ENCODE data around the gene KPNB1. TPM values are rescaled to one million over a fixed set of nuclear protein-coding genes. Genes with fewer than 3 reads are reported as not detected.

Gene KPNB1
- 210 TPM for total RNA-seq
- long read RNA-seq, full-length matches to known transcripts, result 55 of 93 reads
- long read RNA-seq, partial matches to known transcripts, result 22 of 93 reads
- long read RNA-seq, other reads (novel, unspliced or antisense), result 16 of 93 reads

- DNase-seq, result peak; percentile 100
- H3K27ac ChIP-seq, result peak within 1 kb of the TSS; percentile 87
- peak; percentile 92 to 96 for ATAC-seq
- H3K27me3 ChIP-seq (ENCODE audit: low read depth), result no peaks in the 10 kb centered on the region
- peaks cover 30% of the 10 kb centered on the region for H3K36me3 ChIP-seq
- no peaks in the 10 kb centered on the region for H3K9me3 ChIP-seq
- H3K4me1 ChIP-seq, result peaks cover 41% of the 10 kb centered on the region
- H3K4me3 ChIP-seq, result peak within 1 kb of the TSS; percentile 93
- TF ChIP-seq CTCF (IDR thresholded peaks at IDR 0.05), result no peak
- intact Hi-C loops (cut with DNase I), result no loop called here
Measured at GRCh38 chr17:47649153-47649971, at the start of gene KPNB1. TSS of gene KPNB1 (plus strand) at chr17:47649919. CDS start at chr17:47650245, 326 bp downstream.

GRCh38 chr17:47603830-47604597 is 45.7 kb upstream of the KPNB1 start:
- Histone ChIP-seq H3K27ac (no peak overlapping the region), H3K9me3 (no peaks in the 10 kb centered on the region), H3K36me3 (peaks cover 95% of the 10 kb centered on the region), H3K4me3 (no peak overlapping the region), H3K4me1 (no peaks in the 10 kb centered on the region), H3K27me3 (ENCODE audit: low read depth) (no peaks in the 10 kb centered on the region)
- intact Hi-C loops (cut with DNase I), result no loop called here
- no peak for DNase-seq
- no peak for TF ChIP-seq CTCF (IDR thresholded peaks at IDR 0.05)
- no peak for ATAC-seq

DNA sequence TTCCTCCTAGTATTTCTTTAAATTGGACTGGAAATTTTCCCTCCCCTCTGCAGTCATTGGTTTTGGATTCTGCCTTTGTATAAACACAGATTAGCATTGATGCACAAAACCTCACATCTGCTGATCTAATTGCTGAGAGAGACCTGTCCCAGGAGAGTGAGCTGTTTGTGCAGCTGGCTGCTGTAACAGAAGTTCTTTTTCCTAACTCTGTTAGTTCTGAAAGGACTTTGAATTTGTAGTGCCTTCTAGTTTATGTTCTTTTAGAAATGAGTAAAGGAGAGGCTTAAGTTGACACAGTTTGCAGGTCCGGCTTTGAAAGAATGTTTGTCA is 45.2 kb upstream of the KPNB1 start:
- no peaks in the 10 kb centered on the region for H3K27me3 ChIP-seq (ENCODE audit: low read depth)
- H3K4me3 ChIP-seq, result no peak overlapping the region
- no peaks in the 10 kb centered on the region for H3K9me3 ChIP-seq
- no peak for DNase-seq
- no peak overlapping the region for H3K27ac ChIP-seq
- H3K4me1 ChIP-seq, result no peaks in the 10 kb centered on the region
- H3K36me3 ChIP-seq, result peaks cover 95% of the 10 kb centered on the region
- no peak for ATAC-seq
- TF ChIP-seq CTCF (IDR thresholded peaks at IDR 0.05), result no peak
- intact Hi-C loops (cut with DNase I), result no loop called here

GRCh38 chr17:47605011-47605410 is 44.7 kb upstream of the KPNB1 start:
- no peak for ATAC-seq
- Histone ChIP-seq H3K9me3 (no peaks in the 10 kb centered on the region), H3K27ac (no peak overlapping the region), H3K27me3 (ENCODE audit: low read depth) (no peaks in the 10 kb centered on the region), H3K4me1 (no peaks in the 10 kb centered on the region), H3K4me3 (no peak overlapping the region), H3K36me3 (peaks cover 91% of the 10 kb centered on the region)
- no peak for TF ChIP-seq CTCF (IDR thresholded peaks at IDR 0.05)
- no peak for DNase-seq
- intact Hi-C loops (cut with DNase I), result no loop called here

DNA sequence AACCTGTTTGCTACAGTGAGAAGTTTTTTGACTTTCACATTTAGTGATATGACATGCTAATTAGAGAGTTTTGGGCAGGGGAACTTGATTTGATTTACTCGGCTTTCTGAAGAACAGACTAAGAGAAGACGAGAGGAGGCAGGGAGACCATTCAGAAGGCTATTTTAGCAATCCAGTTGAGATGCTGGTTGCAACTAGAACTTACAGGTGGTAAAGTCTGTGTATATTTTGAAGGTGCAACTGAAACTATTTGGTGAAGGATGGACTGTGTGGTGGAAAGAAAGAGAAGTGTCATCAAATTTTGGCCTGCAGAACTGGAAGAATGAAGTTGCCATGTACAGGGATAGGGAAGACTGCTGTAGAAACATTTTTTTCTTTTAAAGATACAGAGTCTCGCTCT is 42.2 kb upstream of the KPNB1 start:
- Histone ChIP-seq H3K9me3 (no peaks in the 10 kb centered on the region), H3K4me3 (no peak overlapping the region), H3K27me3 (ENCODE audit: low read depth) (no peaks in the 10 kb centered on the region), H3K4me1 (no peaks in the 10 kb centered on the region), H3K27ac (no peak overlapping the region), H3K36me3 (peaks cover 78% of the 10 kb centered on the region)
- DNase-seq, result no peak
- no peak for ATAC-seq
- intact Hi-C loops (cut with DNase I), result no loop called here
- no peak for TF ChIP-seq CTCF (IDR thresholded peaks at IDR 0.05)

Measured in lower lobe of right lung (tissue), 2 donors.